Muscle layer of duodenum (tissue), 2 donors: ENCODE results near the gene SMTNL2.
"Not testable (repeated sequence)": the region's sequence is repeated elsewhere in the genome, so short reads cannot be mapped to it uniquely, and the experiment has no call there.

Experiments
- H3K27ac ChIP-seq: one replicate; pipeline ENCODE4 v1.7.0; 2013; ENCODE audit warnings: mild to moderate bottlenecking, low read length
- H3K27me3 ChIP-seq: one replicate; pipeline ENCODE4 v1.7.0; 2013; ENCODE audit warnings: low read depth, mild to moderate bottlenecking, control low read depth, low read length
- H3K36me3 ChIP-seq, 2 donors: one replicate each; pipeline ENCODE4 v1.7.0; 2013; ENCODE audit warnings: low read length in 2 of 2, control low read depth in 1 of 2, mild to moderate bottlenecking in 1 of 2; ENCODE audit not compliant: insufficient read depth in 2 of 2, control insufficient read depth in 1 of 2
- H3K4me1 ChIP-seq, 2 donors: one replicate each; pipeline ENCODE4 v1.7.0; 2013; ENCODE audit warnings: low read length in 2 of 2, mild to moderate bottlenecking in 2 of 2, control low read depth in 1 of 2, moderate library complexity in 1 of 2; ENCODE audit not compliant: insufficient read depth in 2 of 2, control insufficient read depth in 1 of 2
- H3K4me3 ChIP-seq, 2 donors: one replicate each; pipeline ENCODE4 v1.7.0; 2013; ENCODE audit warnings: low read length in 2 of 2, low read depth in 1 of 2, mild to moderate bottlenecking in 1 of 2
- H3K9me3 ChIP-seq, 2 donors: one replicate each; pipeline ENCODE4 v1.7.0; 2013; ENCODE audit warnings: low read length in 2 of 2, control low read depth in 1 of 2, mild to moderate bottlenecking in 1 of 2; ENCODE audit not compliant: control insufficient read depth in 1 of 2
- donor health status: healthy.

Gene SMTNL2

DNA sequence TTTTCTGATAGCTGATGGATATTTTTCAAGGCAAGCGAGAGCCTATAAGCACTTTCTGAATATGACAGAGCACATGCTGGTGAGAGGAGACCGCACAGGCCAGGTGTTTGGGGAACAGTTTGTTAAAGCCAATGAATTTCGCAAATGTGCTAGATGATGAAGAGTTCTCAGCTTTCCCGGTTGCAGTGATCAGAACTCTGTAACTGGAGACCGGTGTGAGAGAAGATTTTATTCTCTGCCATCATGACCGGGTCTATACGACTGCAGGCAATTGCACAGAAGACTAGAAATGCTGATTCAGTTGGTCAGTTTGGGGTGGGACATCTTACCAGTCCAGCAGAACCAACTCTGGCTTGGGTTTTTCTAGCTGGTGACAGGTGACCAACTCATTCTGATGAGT, 25.4 kb downstream of the SMTNL2 start:
- Histone ChIP-seq H3K9me3 (no peaks in the 10 kb centered on the region), H3K27me3 (no peaks in the 10 kb centered on the region), H3K4me3 (no peak overlapping the region), H3K36me3 (no peaks in the 10 kb centered on the region), H3K27ac (no peak overlapping the region), H3K4me1 (peaks cover 10 to 26% of the 10 kb centered on the region in 2 donors)

DNA sequence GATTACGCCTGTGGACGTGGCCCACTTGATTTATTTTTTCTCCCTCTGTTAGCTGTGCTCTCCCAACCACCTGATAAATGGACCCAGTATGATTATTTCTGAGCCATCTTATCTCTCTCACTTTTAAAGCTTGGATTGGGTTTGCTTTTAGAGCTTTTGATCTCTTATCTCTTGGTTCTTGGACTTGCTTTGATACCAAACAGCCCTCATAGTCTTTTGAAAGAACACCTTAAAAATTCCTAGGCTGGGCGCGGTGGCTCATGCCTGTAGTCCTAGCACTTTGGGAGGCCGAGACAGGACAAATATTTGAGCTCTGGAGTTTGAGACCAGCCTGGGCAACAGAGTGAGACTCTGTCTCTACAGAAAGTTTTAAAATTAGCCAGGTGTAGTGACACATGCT, 25.8 kb downstream of the SMTNL2 start:
- peaks cover 10 to 26% of the 10 kb centered on the region in 2 donors for H3K4me1 ChIP-seq
- no peak overlapping the region for H3K4me3 ChIP-seq
- no peaks in the 10 kb centered on the region for H3K36me3 ChIP-seq
- no peaks in the 10 kb centered on the region for H3K27me3 ChIP-seq
- no peaks in the 10 kb centered on the region for H3K9me3 ChIP-seq
- no peak overlapping the region for H3K27ac ChIP-seq

DNA sequence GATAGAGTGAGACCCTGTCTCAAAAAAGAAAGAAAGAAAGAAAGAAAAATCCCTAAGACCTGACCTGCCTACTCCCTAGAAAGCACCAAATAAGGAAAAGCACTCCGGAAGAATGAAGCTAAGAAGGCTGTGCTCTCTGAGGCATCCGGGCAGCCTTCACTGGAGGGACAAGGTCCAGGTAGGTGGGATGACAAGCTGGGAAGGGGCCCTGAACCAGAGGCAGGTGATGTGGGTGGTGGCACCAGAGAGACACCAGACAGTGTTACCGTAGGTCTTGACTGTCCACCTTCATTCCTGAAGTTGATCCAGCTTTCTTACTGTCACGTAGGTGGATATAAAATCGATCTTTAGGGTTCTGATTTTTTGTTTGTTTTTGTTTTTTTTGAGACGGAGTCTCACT, 26.3 kb downstream of the SMTNL2 start:
- Histone ChIP-seq H3K4me3 (no peak overlapping the region), H3K36me3 (no peaks in the 10 kb centered on the region), H3K4me1 (peaks cover 10 to 23% of the 10 kb centered on the region in 2 donors), H3K27me3 (no peaks in the 10 kb centered on the region), H3K27ac (no peak overlapping the region), H3K9me3 (no peaks in the 10 kb centered on the region)

DNA sequence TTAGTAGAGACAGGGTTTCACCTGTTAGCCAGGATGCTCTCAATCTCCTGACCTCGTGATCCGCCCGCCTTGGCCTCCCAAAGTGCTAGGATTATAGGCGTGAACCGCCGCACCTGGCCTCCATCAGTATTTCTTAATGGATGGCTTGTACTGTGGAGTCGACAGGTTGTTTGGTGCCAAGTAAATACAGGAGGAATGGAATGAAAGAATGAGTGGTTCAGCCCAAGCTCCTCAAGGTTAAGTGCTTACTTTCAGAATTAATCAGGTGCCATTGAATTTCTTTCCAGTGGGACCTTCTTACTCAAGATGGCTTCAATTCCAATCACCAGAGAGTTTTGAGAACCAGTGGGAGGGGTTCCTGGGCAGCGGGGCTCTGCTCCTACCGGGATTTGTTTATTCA, 32.1 kb downstream of the SMTNL2 start:
- H3K27ac ChIP-seq, result no peak overlapping the region
- H3K4me1 ChIP-seq, result no peaks in the 10 kb centered on the region
- H3K4me3 ChIP-seq, result no peak overlapping the region
- no peaks in the 10 kb centered on the region for H3K9me3 ChIP-seq
- no peaks in the 10 kb centered on the region for H3K27me3 ChIP-seq
- H3K36me3 ChIP-seq, result no peaks in the 10 kb centered on the region

DNA sequence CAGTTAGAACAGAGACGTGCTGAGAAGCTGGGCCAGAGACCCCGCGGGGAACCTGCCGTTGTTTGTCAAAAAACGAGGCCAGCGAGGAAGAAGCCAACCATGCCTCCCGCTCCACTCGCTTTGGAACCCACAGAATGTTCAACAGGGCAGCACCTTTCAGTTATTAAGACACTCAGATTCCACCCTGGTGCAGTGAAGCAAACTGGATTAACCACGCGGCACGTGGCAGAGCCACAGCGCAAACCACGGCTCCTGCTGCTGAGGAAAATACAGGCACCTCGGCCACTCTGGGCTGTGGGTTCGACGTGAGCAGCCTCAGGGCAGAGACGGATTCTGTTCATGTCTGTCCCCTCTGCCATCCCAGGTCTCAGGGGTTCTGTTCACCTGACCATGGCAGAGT, 32.8 kb downstream of the SMTNL2 start:
- Histone ChIP-seq H3K36me3 (no peaks in the 10 kb centered on the region), H3K9me3 (peaks cover 0 to 4% of the 10 kb centered on the region in 2 donors), H3K4me3 (no peak overlapping the region), H3K27ac (no peak overlapping the region), H3K4me1 (no peaks in the 10 kb centered on the region), H3K27me3 (no peaks in the 10 kb centered on the region)

DNA sequence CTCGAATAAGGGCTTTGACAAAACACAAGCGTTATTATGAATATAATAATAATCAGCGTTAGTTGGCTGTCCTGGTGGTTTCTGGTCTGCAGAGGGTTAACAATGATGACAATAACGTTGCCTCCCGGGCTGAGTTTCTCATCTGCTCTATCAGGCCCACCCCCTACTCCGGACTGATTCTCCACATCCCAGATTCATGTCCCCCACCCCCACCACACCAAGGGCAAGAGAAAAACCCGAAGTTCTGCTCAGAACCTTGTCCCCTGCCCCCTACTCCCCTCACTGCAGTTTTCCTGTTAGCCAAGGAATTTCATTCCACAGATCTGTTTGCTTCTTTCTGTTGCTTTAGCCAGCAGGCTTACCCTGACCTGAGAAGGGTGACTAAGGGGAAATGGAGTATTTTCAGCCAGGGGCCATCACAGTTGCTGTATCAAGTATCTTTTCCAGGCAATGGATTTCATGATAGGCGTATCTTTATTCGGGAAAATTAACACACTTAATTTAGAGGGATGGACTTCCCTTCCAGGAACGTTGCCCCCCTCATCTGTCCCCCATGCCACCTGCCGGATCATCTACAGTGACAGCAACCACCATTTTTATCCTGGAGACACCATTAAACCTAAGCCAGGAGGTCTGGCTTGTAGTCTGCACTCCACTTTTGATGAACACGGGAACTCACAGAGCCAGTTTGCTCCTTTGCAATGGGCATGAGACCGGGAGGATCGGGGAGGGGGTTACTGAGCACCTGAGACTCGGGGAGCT, 33.4 kb downstream of the SMTNL2 start:
- no peaks in the 10 kb centered on the region for H3K36me3 ChIP-seq
- H3K27me3 ChIP-seq, result no peaks in the 10 kb centered on the region
- no peaks in the 10 kb centered on the region for H3K4me1 ChIP-seq
- H3K4me3 ChIP-seq, result no peak overlapping the region
- peaks cover 0 to 6% of the 10 kb centered on the region in 2 donors for H3K9me3 ChIP-seq
- H3K27ac ChIP-seq, result no peak overlapping the region

DNA sequence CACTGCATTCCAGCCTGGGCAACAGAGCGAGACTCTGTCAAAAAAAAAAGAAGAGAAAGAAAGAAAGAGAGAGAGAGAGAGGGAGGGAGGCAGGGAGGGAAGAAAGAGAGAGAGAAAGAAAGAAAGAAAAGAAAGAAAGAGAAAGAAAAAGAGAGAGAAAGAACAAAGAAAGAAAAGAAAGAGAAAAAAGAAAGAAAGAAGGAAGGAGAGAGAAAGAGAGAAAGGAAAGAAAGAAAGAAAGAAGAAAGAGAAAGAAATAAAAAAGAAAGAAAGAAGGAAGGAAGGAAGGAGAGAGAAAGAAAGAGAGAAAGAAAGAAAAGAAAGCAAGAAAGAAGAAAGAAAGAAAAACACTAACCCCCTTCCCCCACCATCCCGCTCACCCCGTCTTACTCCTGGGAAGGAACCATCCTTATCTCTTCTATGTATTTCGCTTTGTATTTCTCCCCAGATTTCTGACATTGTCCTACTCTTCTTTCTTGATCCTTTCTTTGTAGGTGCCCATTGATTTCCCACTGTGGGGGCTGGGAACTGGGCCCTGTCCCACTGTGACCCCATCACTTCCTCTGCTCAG, 36.3 kb downstream of the SMTNL2 start:
- Histone ChIP-seq H3K36me3 (no peaks in the 10 kb centered on the region), H3K27me3 (no peaks in the 10 kb centered on the region), H3K4me3 (no peak overlapping the region), H3K9me3 (peaks cover 0 to 6% of the 10 kb centered on the region in 2 donors), H3K27ac (no peak overlapping the region), H3K4me1 (peaks cover 0 to 13% of the 10 kb centered on the region in 2 donors)

DNA sequence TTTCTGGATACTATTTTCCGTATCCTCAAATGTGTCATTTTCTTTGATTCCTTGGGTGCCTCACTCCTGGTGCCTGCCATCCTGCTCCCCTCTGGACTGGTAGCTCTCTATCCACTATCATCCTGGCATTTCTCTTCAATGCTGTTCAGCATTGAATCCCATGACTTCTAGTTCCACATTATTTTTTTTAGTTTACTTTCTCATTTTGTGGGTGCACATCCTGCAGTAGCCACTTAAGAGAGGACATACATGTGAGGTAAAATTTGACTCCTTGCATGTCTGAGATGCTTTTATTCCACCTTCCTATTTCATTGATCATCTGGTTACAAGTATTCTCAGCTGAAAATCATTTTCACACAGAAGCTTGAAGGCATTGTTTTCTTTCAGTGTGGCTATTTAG, 38.0 kb downstream of the SMTNL2 start:
- Histone ChIP-seq H3K9me3 (peaks cover 0 to 6% of the 10 kb centered on the region in 2 donors), H3K27me3 (no peaks in the 10 kb centered on the region), H3K27ac (no peak overlapping the region)

DNA sequence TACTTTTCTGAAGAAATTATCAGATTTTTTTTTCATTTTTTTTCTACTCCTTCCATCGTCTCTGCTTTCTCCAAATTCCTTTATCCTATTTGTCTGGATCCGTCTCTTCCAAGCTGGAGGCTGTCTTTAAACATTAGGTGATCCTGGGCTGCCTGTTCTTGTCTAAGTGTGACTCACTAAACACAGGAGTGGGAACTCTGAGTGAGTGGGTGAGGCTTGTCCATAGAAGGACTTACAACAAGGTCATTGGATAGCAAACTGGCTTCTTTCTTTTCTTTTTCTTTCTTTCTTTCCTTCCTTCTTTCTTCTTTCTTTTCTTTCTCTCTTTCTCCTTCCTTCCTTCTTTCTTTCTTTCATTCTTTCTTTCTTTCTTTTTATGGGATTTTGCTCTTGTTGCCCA, 38.9 kb downstream of the SMTNL2 start:
- no peaks in the 10 kb centered on the region for H3K27me3 ChIP-seq
- H3K4me3 ChIP-seq, result no peak overlapping the region

More for the DNA sequence above, 38.0 kb downstream of the SMTNL2 start:
- no peaks in the 10 kb centered on the region for H3K36me3 ChIP-seq
- peaks cover 0 to 18% of the 10 kb centered on the region in 2 donors for H3K4me1 ChIP-seq
- no peak overlapping the region for H3K4me3 ChIP-seq

DNA sequence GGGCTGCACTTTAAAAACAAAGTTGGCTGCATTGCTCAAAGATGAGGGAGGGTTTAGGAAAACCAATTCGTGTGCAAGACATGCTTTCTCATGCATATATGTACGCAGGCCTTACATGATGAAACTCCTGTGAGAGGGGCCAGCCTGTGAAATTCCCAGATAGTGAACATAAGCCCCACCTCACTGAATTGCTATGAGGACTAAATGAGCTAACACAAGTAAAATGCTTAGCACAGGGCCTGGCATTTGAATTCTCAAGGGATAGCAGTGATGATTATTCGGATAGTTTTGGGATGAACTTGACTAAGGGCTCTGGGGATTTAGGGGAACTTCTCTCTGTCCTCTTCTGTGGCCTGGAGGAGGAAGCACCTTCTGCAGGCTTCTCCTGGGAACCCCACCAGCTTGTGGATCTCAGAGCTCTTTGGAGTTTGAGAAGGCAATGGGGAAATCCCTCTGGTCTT, 40.2 kb downstream of the SMTNL2 start:
- not testable (repeated sequence) for H3K27ac ChIP-seq, H3K4me3 ChIP-seq, H3K27me3 ChIP-seq

More for the DNA sequence above, 38.9 kb downstream of the SMTNL2 start:
- Histone ChIP-seq H3K36me3 (no peaks in the 10 kb centered on the region), H3K27ac (no peak overlapping the region), H3K9me3 (peaks cover 0 to 6% of the 10 kb centered on the region in 2 donors), H3K4me1 (peaks cover 0 to 18% of the 10 kb centered on the region in 2 donors)

DNA sequence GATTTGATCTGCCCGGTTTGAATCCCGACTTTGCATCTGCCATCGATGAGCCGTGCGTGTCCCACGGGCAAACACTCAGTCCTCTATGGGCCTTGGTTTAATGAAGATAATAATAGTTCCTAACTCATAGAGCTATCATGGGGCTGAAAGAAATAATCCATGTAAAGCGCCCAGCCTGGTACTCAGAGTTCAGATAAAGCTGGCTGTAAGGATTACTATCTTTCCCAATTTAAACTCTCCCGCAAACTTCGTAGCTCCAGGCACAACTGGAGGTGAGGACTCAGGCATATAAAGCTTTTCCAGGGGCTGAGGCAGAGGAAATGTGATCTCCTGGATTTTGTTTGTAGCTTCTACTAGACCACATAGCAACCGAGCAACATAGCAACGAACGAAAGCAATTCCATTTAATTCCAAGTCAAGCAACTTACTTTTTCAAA, 40.9 kb downstream of the SMTNL2 start:
- Histone ChIP-seq H3K27ac (no peak overlapping the region), H3K9me3 (peaks cover 0 to 6% of the 10 kb centered on the region in 2 donors), H3K4me1 (peaks cover 0 to 18% of the 10 kb centered on the region in 2 donors), H3K4me3 (no peak overlapping the region), H3K36me3 (no peaks in the 10 kb centered on the region), H3K27me3 (no peaks in the 10 kb centered on the region)

More for the DNA sequence above, 40.2 kb downstream of the SMTNL2 start:
- H3K4me1 ChIP-seq, result peaks cover 0 to 18% of the 10 kb centered on the region in 2 donors
- H3K36me3 ChIP-seq, H3K9me3 ChIP-seq: not testable (repeated sequence)
